ENCODE measurements around the gene WDR4. TPM values are rescaled to one million over a fixed set of nuclear protein-coding genes. Genes with fewer than 3 reads are reported as not detected.

Gene WDR4
- total and polyA plus RNA-seq, 9 of the 15 experiments (the other 6 are each of a cell fraction or from before 2014, with no cell fraction given), result 5.4 to 95.4 (median 32.1) TPM

- no peaks in the 10 kb centered on the region for H3K9me3 ChIP-seq (replicated peaks; ENCODE audit: control insufficient read depth, insufficient read depth, low read depth, low read length)
- no peak overlapping the region for H3K4me2 ChIP-seq (ENCODE audit: insufficient read depth, low read length)
- peaks cover 98% of the 10 kb centered on the region for H3K36me3 ChIP-seq (ENCODE audit: control insufficient read depth, insufficient read depth, low read length)
- no peak overlapping the region for H3K27ac ChIP-seq (ENCODE audit: extremely low read depth, low read depth, low read length)
- no peak for ATAC-seq
- no peak for FAIRE-seq
- no peak overlapping the region for H3K9ac ChIP-seq (ENCODE audit: insufficient read depth in 1 of 2, low read depth in 2 of 2, low read length in 2 of 2)
- in situ Hi-C loops (cut with MboI), result no loop called here
- peaks cover 0 to 26% of the 10 kb centered on the region in 2 experiments; a peak in 1 of 5 replicates for H3K4me1 ChIP-seq (replicated peaks in 1 of 2; ENCODE audit: control insufficient read depth in 2 of 2, insufficient read depth in 2 of 2, low read length in 2 of 2)
- no TSS peak for BruUV-seq (replicated peaks)
- H4K20me1 ChIP-seq (replicated peaks; ENCODE audit: control insufficient read depth, insufficient read depth, low read length), result peaks cover 7% of the 10 kb centered on the region; the same call in 1 of the 2 replicates
- H3K79me2 ChIP-seq (ENCODE audit: control insufficient read depth, insufficient read depth, low read length), result peaks cover 58% of the 10 kb centered on the region
- H3K9me1 ChIP-seq (ENCODE audit: control insufficient read depth, insufficient read depth, low read length), result peaks cover 3% of the 10 kb centered on the region
- DNase-seq (ENCODE audit: extremely low read depth in 1 of 4, low spot score in 3 of 4), result no peak
- H2AFZ ChIP-seq (ENCODE audit: low read depth, low read length), result no peak overlapping the region
- no peak overlapping the region for H3K4me3 ChIP-seq
- ChIA-PET CTCF (ENCODE audit: low intra/inter-chr PET ratio) (no interaction called here), POLR2A (interaction anchor here (0.7 kb wide), 1 partner anchor 16 kb away, joined by 6 read pairs; no protein-coding TSS in a partner anchor)
- 97% methylated on average over 29 of the region's 29 CpGs for WGBS (ENCODE audit: insufficient coverage, low coverage, missing lambda C conversion rate)
- H3K27me3 ChIP-seq (ENCODE audit: control insufficient read depth in 2 of 2, insufficient read depth in 2 of 2, low read length in 2 of 2), result no peaks in the 10 kb centered on the region
- intact Hi-C loops (cut with micrococcal nuclease), result no loop called here
- no peak for TF ChIP-seq ZFP30 (CRISPR knock-in tag; IDR thresholded peaks at IDR 0.05; ENCODE audit: borderline replicate concordance)
- no peak for TF ChIP-seq NR0B1 (IDR thresholded peaks at IDR 0.05; ENCODE audit: partially characterized antibody)
- no peak for TF ChIP-seq OTX1 (CRISPR knock-in tag; IDR thresholded peaks at IDR 0.05)
- TF ChIP-seq MNT (conservative IDR thresholded peaks at IDR 0.05), result no peak
- no peak for TF ChIP-seq ZKSCAN1 (IDR thresholded peaks at IDR 0.05; ENCODE audit: low read depth, low read length)
- no peak for TF ChIP-seq CUX1 (CRISPR knock-in tag; IDR thresholded peaks at IDR 0.05)
- no peak for TF ChIP-seq ZNF133 (CRISPR knock-in tag; IDR thresholded peaks at IDR 0.05)
- TF ChIP-seq ZSCAN32 (CRISPR knock-in tag; IDR thresholded peaks at IDR 0.05), result no peak
- no peak for TF ChIP-seq RBM14 (IDR thresholded peaks at IDR 0.05; ENCODE audit: borderline replicate concordance, insufficient read depth, low read depth, low read length)
- no peak for TF ChIP-seq CHD1 (IDR thresholded peaks at IDR 0.05; ENCODE audit: low read length)
These were observed 29.5 kb downstream of the WDR4 start for GRCh38 chr21:42849759-42850412.
